ENCODE measurements around the gene RABL2B. TPM values are rescaled to one million over a fixed set of nuclear protein-coding genes. Genes with fewer than 3 reads are reported as not detected.
"Not testable (repeated sequence)": the region's sequence is repeated elsewhere in the genome, so short reads cannot be mapped to it uniquely, and the experiment has no call there.

Gene RABL2B
- polyA plus RNA-seq, 1 donor from 2014 or later: 26.2 TPM

DNA sequence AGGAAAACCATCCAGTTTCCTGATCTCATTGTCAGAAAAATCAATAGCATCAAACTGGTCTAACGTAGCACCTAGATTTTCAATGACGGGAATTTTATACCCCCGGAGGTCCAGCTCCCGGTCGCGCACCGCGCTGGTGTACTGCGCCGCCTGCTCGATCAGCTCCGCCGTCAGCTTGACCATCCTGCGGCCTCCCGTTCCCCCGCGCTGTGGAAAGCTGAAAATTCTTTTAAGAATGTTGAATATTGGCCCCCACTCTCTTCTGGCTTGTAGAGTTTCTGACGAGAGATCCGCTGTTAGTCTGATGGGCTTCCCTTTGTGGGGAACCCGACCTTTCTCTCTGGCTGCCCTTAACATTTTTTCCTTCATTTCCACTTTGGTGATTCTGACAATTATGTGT is 28.2 kb downstream of the RABL2B start:
- not testable (repeated sequence) for H3F3A ChIP-seq (ENCODE audit: insufficient read depth, low read length, poor library complexity, severe bottlenecking); H3K9me3 ChIP-seq (ENCODE audit: low read length); H3K4me3 ChIP-seq (ENCODE audit: low read length); H3K4me2 ChIP-seq (ENCODE audit: low read length); H4K20me1 ChIP-seq (ENCODE audit: insufficient read depth); H3K9me2 ChIP-seq (ENCODE audit: insufficient read depth, low read length); H3K27me3 ChIP-seq (ENCODE audit: insufficient read depth, low read depth, low read length); H3K27ac ChIP-seq (ENCODE audit: low read length); H3K79me2 ChIP-seq (replicated peaks; ENCODE audit: insufficient read depth, low read length); H2AFZ ChIP-seq (ENCODE audit: low read depth, low read length); H3K9ac ChIP-seq (ENCODE audit: low read length); H3K36me3 ChIP-seq (ENCODE audit: insufficient read depth, low read length)

DNA sequence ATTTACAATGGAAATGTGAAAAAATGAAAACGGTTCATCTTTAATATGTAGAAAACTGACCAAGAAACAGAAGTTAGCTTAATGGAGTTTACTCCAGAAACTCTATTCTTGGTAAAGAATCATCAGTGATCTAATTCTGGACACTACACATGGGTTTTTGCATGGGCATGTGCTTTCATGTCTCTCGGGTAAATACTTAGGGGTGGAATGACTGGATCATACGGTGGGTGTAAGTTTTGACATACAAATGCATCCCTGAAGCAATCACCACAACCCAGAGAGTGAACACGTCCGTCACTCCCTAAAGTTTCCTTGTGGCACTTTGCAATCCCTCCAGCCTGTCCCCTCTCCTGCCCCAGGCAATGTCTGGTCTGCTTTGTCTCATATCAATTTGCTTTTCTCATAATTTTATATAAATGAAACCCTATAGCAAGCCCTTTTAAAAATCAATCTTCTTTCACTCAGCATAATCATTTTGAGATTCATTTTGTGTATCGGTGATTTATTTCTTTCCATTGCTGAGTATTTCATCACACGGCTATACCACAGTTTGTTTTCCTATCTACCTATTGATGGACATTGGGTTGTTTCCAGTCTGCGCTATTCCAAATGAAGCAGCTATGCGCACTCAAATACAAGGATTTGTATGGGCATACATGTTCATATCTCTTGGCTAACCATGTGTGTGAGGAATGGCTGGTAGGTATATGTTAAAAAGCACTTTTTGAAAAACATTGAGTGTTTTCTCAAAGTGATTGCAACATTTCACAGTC is 33.9 kb downstream of the RABL2B start:
- not testable (repeated sequence) for H3K4me3 ChIP-seq (ENCODE audit: low read length); H3K27me3 ChIP-seq (ENCODE audit: insufficient read depth, low read depth, low read length); H3K27ac ChIP-seq (ENCODE audit: low read length); H3K9ac ChIP-seq (ENCODE audit: low read length); H3K4me2 ChIP-seq (ENCODE audit: low read length); H4K20me1 ChIP-seq (ENCODE audit: insufficient read depth); H2AFZ ChIP-seq (ENCODE audit: low read depth, low read length); H3K79me2 ChIP-seq (replicated peaks; ENCODE audit: insufficient read depth, low read length); H3K9me2 ChIP-seq (ENCODE audit: insufficient read depth, low read length); H3K36me3 ChIP-seq (ENCODE audit: insufficient read depth, low read length); H3F3A ChIP-seq (ENCODE audit: insufficient read depth, low read length, poor library complexity, severe bottlenecking); H3K9me3 ChIP-seq (ENCODE audit: low read length)

DNA sequence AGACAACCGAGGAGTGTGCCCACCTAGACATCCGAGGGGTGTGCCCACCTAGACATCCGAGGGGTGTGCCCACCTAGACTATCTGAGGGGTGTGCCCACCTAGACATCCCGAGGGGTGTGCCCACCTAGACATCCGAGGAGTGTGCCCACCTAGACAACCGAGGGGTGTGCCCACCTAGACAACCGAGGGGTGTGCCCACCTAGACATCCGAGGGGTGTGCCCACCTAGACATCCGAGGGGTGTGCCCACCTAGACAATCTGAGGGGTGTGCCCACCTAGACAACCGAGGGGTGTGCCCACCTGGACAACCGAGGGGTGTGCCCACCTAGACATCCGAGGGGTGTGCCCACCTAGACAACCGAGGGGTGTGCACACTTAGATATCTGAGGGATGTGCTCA is 34.8 kb downstream of the RABL2B start:
- not testable (repeated sequence) for H3F3A ChIP-seq (ENCODE audit: insufficient read depth, low read length, poor library complexity, severe bottlenecking); H3K27ac ChIP-seq (ENCODE audit: low read length); H3K4me2 ChIP-seq (ENCODE audit: low read length); H2AFZ ChIP-seq (ENCODE audit: low read depth, low read length); H3K9ac ChIP-seq (ENCODE audit: low read length); H4K20me1 ChIP-seq (ENCODE audit: insufficient read depth); H3K36me3 ChIP-seq (ENCODE audit: insufficient read depth, low read length); H3K9me2 ChIP-seq (ENCODE audit: insufficient read depth, low read length); H3K9me3 ChIP-seq (ENCODE audit: low read length); H3K4me3 ChIP-seq (ENCODE audit: low read length); H3K27me3 ChIP-seq (ENCODE audit: insufficient read depth, low read depth, low read length); H3K79me2 ChIP-seq (replicated peaks; ENCODE audit: insufficient read depth, low read length)

DNA sequence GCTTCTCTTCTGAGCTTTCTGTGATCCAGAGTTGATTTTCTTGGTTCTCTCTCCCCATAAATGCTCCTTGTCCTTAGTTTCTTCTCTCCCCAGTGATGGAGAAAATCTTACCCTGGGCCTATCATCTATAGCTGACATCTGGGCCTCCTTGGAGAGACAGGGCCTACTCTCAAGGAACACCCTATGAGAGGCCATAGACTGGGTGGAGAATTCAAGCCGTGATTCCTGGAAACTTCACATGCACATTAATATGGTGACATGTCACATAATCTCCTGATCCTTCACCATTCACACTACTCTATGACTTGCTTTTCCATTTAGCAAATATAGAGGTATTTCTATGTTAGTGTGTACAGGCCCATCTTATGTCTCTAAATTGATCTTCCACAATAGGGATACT is 35.9 kb downstream of the RABL2B start:
- H2AFZ ChIP-seq (ENCODE audit: low read depth, low read length); H3K9me2 ChIP-seq (ENCODE audit: insufficient read depth, low read length); H3K4me3 ChIP-seq (ENCODE audit: low read length); H3K9ac ChIP-seq (ENCODE audit: low read length); H4K20me1 ChIP-seq (ENCODE audit: insufficient read depth); H3K27ac ChIP-seq (ENCODE audit: low read length); H3K36me3 ChIP-seq (ENCODE audit: insufficient read depth, low read length); H3K4me2 ChIP-seq (ENCODE audit: low read length); H3K79me2 ChIP-seq (replicated peaks; ENCODE audit: insufficient read depth, low read length); H3K9me3 ChIP-seq (ENCODE audit: low read length); H3F3A ChIP-seq (ENCODE audit: insufficient read depth, low read length, poor library complexity, severe bottlenecking); H3K27me3 ChIP-seq (ENCODE audit: insufficient read depth, low read depth, low read length): not testable (repeated sequence)

- H3K36me3 ChIP-seq (ENCODE audit: insufficient read depth, low read length); H3K27me3 ChIP-seq (ENCODE audit: insufficient read depth, low read depth, low read length); H3K4me2 ChIP-seq (ENCODE audit: low read length); H3K79me2 ChIP-seq (replicated peaks; ENCODE audit: insufficient read depth, low read length); H3K9me3 ChIP-seq (ENCODE audit: low read length); H3K4me3 ChIP-seq (ENCODE audit: low read length); H2AFZ ChIP-seq (ENCODE audit: low read depth, low read length); H4K20me1 ChIP-seq (ENCODE audit: insufficient read depth); H3K9ac ChIP-seq (ENCODE audit: low read length); H3F3A ChIP-seq (ENCODE audit: insufficient read depth, low read length, poor library complexity, severe bottlenecking); H3K27ac ChIP-seq (ENCODE audit: low read length); H3K9me2 ChIP-seq (ENCODE audit: insufficient read depth, low read length): not testable (repeated sequence)
These were observed 39.0 kb downstream of the RABL2B start for GRCh38 chr22:50744424-50744823.

DNA sequence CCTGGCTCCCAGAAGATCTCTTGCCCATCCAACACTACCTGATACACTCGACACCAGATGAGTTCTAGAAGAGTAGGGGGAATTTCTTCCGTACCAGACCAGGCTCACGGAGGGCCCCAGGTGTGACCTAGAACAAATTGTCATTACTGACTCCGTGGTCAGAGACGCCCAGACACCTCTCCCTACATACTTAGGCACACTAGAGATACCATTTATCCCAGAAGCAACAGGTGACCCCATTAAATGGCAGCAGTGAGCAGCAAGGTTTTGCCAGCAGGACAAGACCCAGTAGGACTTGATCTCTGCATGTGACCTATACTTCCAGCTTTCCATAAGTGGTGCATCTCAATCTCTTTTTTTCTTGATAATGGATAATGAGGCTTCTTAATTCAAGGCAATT is 42.7 kb downstream of the RABL2B start:
- not testable (repeated sequence) for H3K27me3 ChIP-seq (ENCODE audit: insufficient read depth, low read depth, low read length); H3K4me3 ChIP-seq (ENCODE audit: low read length); H3K79me2 ChIP-seq (replicated peaks; ENCODE audit: insufficient read depth, low read length); H3K9me3 ChIP-seq (ENCODE audit: low read length); H3K4me2 ChIP-seq (ENCODE audit: low read length); H3K9ac ChIP-seq (ENCODE audit: low read length); H3K9me2 ChIP-seq (ENCODE audit: insufficient read depth, low read length); H3K27ac ChIP-seq (ENCODE audit: low read length); H3F3A ChIP-seq (ENCODE audit: insufficient read depth, low read length, poor library complexity, severe bottlenecking); H3K36me3 ChIP-seq (ENCODE audit: insufficient read depth, low read length); H4K20me1 ChIP-seq (ENCODE audit: insufficient read depth); H2AFZ ChIP-seq (ENCODE audit: low read depth, low read length)

Data from neural cell (in vitro differentiated cells).